Nephron (organoid): ENCODE results near the gene GOPC.

Experiments
- H3K27ac Mint-ChIP-seq, 3 experiments: 2 replicates each; pipeline ENCODE4 v1.8.0; 2020; ENCODE audit warnings: mixed read lengths in 3 of 3, mild to moderate bottlenecking in 2 of 3, moderate library complexity in 1 of 3
- H3K27me3 Mint-ChIP-seq: 2 replicates; pipeline ENCODE4 v1.8.0; 2021; ENCODE audit warnings: low read depth, mild to moderate bottlenecking, moderate library complexity, mixed read lengths
- H3K36me3 Mint-ChIP-seq: 2 replicates; pipeline ENCODE4 v1.8.0; 2020; ENCODE audit warnings: low read depth, mixed read lengths
- H3K4me1 Mint-ChIP-seq: 2 replicates; pipeline ENCODE4 v1.8.0; 2020; ENCODE audit warnings: mixed read lengths
- H3K4me3 Mint-ChIP-seq, 3 experiments: 2 replicates each; pipeline ENCODE4 v1.8.0; 2020; ENCODE audit warnings: mild to moderate bottlenecking in 3 of 3, mixed read lengths in 3 of 3, moderate library complexity in 2 of 3
- H3K9me3 Mint-ChIP-seq: 2 replicates; pipeline ENCODE4 v1.8.0; 2020; ENCODE audit warnings: mixed read lengths
- CTCF ChIP-seq, 3 experiments: fragments of 200-600 bp; sonication (generic); IDR thresholded peaks; one replicate each; pipeline ENCODE4 v1.5.0; 2021; ENCODE audit warnings: antibody characterized with exemption in 3 of 3; ENCODE audit not compliant: unreplicated experiment in 3 of 3

Gene GOPC

GRCh38 chr6:117624869-117625481, 22.7 kb upstream of the GOPC start:
- Mint-ChIP-seq H3K36me3 (peaks cover 4% of the 10 kb centered on the region), H3K4me1 (no peaks in the 10 kb centered on the region), H3K9me3 (peaks cover 23% of the 10 kb centered on the region), H3K27ac (no peak overlapping the region), H3K27me3 (no peaks in the 10 kb centered on the region), H3K4me3 (no peak overlapping the region)
- no peak for TF ChIP-seq CTCF (IDR thresholded peaks at IDR 0.05; ENCODE audit: unreplicated experiment in 3 of 3)

- Mint-ChIP-seq H3K27ac (no peak overlapping the region), H3K4me1 (no peaks in the 10 kb centered on the region), H3K27me3 (peaks cover under 1% of the 10 kb centered on the region), H3K36me3 (no peaks in the 10 kb centered on the region), H3K9me3 (peaks cover 8% of the 10 kb centered on the region), H3K4me3 (no peak overlapping the region)
- TF ChIP-seq CTCF (IDR thresholded peaks at IDR 0.05; ENCODE audit: unreplicated experiment in 3 of 3), result no peak
These were observed 16.9 kb upstream of the GOPC start for GRCh38 chr6:117619178-117619577.

- Mint-ChIP-seq H3K27ac (no peak overlapping the region), H3K4me3 (no peak overlapping the region), H3K9me3 (no peaks in the 10 kb centered on the region), H3K4me1 (no peaks in the 10 kb centered on the region), H3K36me3 (no peaks in the 10 kb centered on the region), H3K27me3 (peaks cover 4% of the 10 kb centered on the region)
- no peak for TF ChIP-seq CTCF (IDR thresholded peaks at IDR 0.05; ENCODE audit: unreplicated experiment in 3 of 3)
These were observed 15.1 kb upstream of the GOPC start for GRCh38 chr6:117617210-117618035.

- H3K36me3 Mint-ChIP-seq, result no peaks in the 10 kb centered on the region
- no peak overlapping the region for H3K4me3 Mint-ChIP-seq
- H3K27ac Mint-ChIP-seq, result no peak overlapping the region
- H3K27me3 Mint-ChIP-seq, result peaks cover 4% of the 10 kb centered on the region
- no peaks in the 10 kb centered on the region for H3K9me3 Mint-ChIP-seq
- H3K4me1 Mint-ChIP-seq, result no peaks in the 10 kb centered on the region
- no peak for TF ChIP-seq CTCF (IDR thresholded peaks at IDR 0.05; ENCODE audit: unreplicated experiment in 3 of 3)
These were observed 14.3 kb upstream of the GOPC start for GRCh38 chr6:117616391-117617209.

- TF ChIP-seq CTCF (IDR thresholded peaks at IDR 0.05; ENCODE audit: unreplicated experiment in 3 of 3), result no peak
- Mint-ChIP-seq H3K4me1 (no peaks in the 10 kb centered on the region), H3K27me3 (peaks cover 4% of the 10 kb centered on the region), H3K9me3 (no peaks in the 10 kb centered on the region), H3K27ac (no peak overlapping the region), H3K36me3 (no peaks in the 10 kb centered on the region), H3K4me3 (no peak overlapping the region)
These were observed 13.6 kb upstream of the GOPC start for GRCh38 chr6:117615750-117616390.
